Suprapubic skin (tissue), 4 donors: ENCODE measurements around the gene EHBP1L1. TPM values are rescaled to one million over a fixed set of nuclear protein-coding genes. Genes with fewer than 3 reads are reported as not detected.

ENCODE experiments used
- DNase-seq, 2 donors: peaks; one replicate each; pipeline ENCODE4 v3.0.0-alpha.2; 2019; ENCODE audit warnings: low spot score in 2 of 2
- H3K27ac ChIP-seq: fragments of 200-600 bp; sonication (generic); one replicate; pipeline ENCODE4 v1.5.1; 2019
- H3K27me3 ChIP-seq: fragments of 200-600 bp; sonication (generic); one replicate; pipeline ENCODE4 v1.5.1; 2019
- H3K36me3 ChIP-seq: fragments of 200-600 bp; sonication (generic); one replicate; pipeline ENCODE4 v1.5.1; 2019
- H3K4me1 ChIP-seq: fragments of 200-600 bp; sonication (generic); one replicate; pipeline ENCODE4 v1.5.1; 2019
- H3K4me3 ChIP-seq: fragments of 200-600 bp; sonication (generic); one replicate; pipeline ENCODE4 v1.5.1; 2019; ENCODE audit warnings: mild to moderate bottlenecking
- H3K9me3 ChIP-seq: fragments of 200-600 bp; sonication (generic); one replicate; pipeline ENCODE4 v1.5.1; 2019
- CTCF ChIP-seq, 2 donors: fragments of 200-600 bp in 1 of 2; fragments of 450-650 bp in 1 of 2; sonication (generic) in 1 of 2; IDR thresholded peaks; one replicate each; pipeline ENCODE4 v1.5.1; 2016 to 2019; ENCODE audit warnings: antibody characterized with exemption in 2 of 2, mild to moderate bottlenecking in 1 of 2, moderate library complexity in 1 of 2
- EP300 ChIP-seq: sonication (generic); formaldehyde crosslinking; IDR thresholded peaks from one replicate; pipeline ENCODE4 v1.6.1; 2017; ENCODE audit warnings: antibody characterized with exemption
- POLR2A ChIP-seq, 2 donors: fragments of 450-650 bp; IDR thresholded peaks; one replicate each; pipeline ENCODE4 v1.6.1; 2017; ENCODE audit warnings: antibody characterized with exemption in 2 of 2, mild to moderate bottlenecking in 2 of 2, moderate library complexity in 2 of 2
- POLR2AphosphoS5 ChIP-seq, 3 donors: sonication (generic); formaldehyde crosslinking; IDR thresholded peaks; one replicate each; pipeline ENCODE4 v1.6.1; 2017; ENCODE audit warnings: antibody characterized with exemption in 3 of 3
- WGBS: methylation state at CpG from one replicate; pipeline ENCODE4 v1.1.5; 2018; 5-methylcytosine and 5-hydroxymethylcytosine counted together
- total RNA-seq, 4 donors: library from RNA; depleted of rRNA; stranded (reverse); fragments of >200 nt; gene quantifications; one replicate each; pipeline ENCODE4 v1.1.0, GENCODE V29; 2016

Gene EHBP1L1
- total RNA-seq, 4 donors from 2014 or later: 40.3 to 150 (median 56.2) TPM

- Histone ChIP-seq H3K4me3 (peak within 1 kb of the TSS; percentile 94), H3K4me1 (peaks cover 81% of the 10 kb centered on the region), H3K9me3 (no peaks in the 10 kb centered on the region), H3K27me3 (no peaks in the 10 kb centered on the region), H3K27ac (peak within 1 kb of the TSS; percentile 89), H3K36me3 (peaks cover 3% of the 10 kb centered on the region)
- DNase-seq: peak; percentile 94 to 97
- WGBS: 0% methylated on average over 11 of the region's 86 CpGs
- TF ChIP-seq POLR2A (IDR thresholded peaks at IDR 0.05) (no peak), POLR2AphosphoS5 (IDR thresholded peaks at IDR 0.05) (no peak), CTCF (IDR thresholded peaks at IDR 0.05) (no peak), EP300 (no peak)
Measured at GRCh38 chr11:65572356-65573051, 3.3 kb upstream of the EHBP1L1 start, which contains the start of gene FAM89B. Gene FAM89B (plus strand): TSS chr11:65572538. CDS start chr11:65572670, 132 bp downstream.

- Histone ChIP-seq H3K4me3 (peak overlapping the region; percentile 94), H3K27me3 (no peaks in the 10 kb centered on the region), H3K36me3 (no peaks in the 10 kb centered on the region), H3K4me1 (peaks cover 83% of the 10 kb centered on the region), H3K27ac (peak overlapping the region; percentile 89), H3K9me3 (no peaks in the 10 kb centered on the region)
- 11% methylated on average over 14 of the region's 22 CpGs for WGBS
- TF ChIP-seq CTCF (IDR thresholded peaks at IDR 0.05): no peak
- TF ChIP-seq POLR2AphosphoS5 (IDR thresholded peaks at IDR 0.05): no peak
- no peak for TF ChIP-seq POLR2A (IDR thresholded peaks at IDR 0.05)
- no peak for TF ChIP-seq EP300
- DNase-seq: no peak
Measured at GRCh38 chr11:65573391-65574079, 2.3 kb upstream of the EHBP1L1 start.

DNA sequence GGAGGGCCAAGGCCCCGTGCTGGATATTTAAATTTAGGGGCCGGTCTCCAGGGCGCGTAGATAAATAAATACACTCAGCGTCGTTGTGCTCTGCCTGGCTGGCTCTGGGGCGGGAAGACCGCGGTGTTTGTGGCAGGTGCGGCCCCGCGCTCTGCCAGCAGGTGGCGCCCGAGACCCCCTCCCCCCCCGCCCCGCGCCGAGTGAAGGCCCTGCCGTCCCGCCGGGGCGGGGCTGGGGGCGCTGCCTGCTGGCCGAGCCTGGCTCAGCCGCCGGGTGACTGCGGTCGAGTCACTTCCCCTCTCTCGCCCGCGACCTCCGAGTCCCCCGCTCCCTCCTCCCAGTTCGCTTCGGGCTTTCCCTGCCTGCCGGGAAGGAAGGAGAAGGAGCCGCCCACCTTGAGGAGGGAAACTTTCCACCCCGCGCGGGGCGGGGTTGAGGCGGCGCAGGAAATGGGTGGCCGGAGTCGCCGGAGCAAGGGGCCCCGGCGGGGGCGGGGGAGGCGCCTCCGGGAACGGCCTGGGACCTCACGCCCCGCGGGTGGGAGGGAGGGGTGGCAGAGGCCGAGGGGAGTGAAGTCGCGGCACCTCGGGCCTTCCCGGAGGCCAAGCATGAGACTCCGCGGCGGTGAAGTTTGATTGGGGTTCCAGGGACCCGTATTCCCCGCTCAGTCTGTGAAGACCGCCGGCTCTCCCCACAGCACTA is 1.6 kb upstream of the EHBP1L1 start:
- Histone ChIP-seq H3K9me3 (no peaks in the 10 kb centered on the region), H3K4me1 (peaks cover 78% of the 10 kb centered on the region), H3K36me3 (peaks cover 5% of the 10 kb centered on the region), H3K27me3 (no peaks in the 10 kb centered on the region), H3K4me3 (peak overlapping the region; percentile 94), H3K27ac (peak overlapping the region; percentile 89)
- 1% methylated on average over 26 of the region's 67 CpGs for WGBS
- no peak for TF ChIP-seq POLR2A (IDR thresholded peaks at IDR 0.05)
- peak in 2 of 3 donors; percentile 63 to 83 for TF ChIP-seq POLR2AphosphoS5 (IDR thresholded peaks at IDR 0.05)
- TF ChIP-seq CTCF (IDR thresholded peaks at IDR 0.05): peak; percentile 65 to 99
- TF ChIP-seq EP300: no peak
- peak; percentile 94 to 95 for DNase-seq

DNA sequence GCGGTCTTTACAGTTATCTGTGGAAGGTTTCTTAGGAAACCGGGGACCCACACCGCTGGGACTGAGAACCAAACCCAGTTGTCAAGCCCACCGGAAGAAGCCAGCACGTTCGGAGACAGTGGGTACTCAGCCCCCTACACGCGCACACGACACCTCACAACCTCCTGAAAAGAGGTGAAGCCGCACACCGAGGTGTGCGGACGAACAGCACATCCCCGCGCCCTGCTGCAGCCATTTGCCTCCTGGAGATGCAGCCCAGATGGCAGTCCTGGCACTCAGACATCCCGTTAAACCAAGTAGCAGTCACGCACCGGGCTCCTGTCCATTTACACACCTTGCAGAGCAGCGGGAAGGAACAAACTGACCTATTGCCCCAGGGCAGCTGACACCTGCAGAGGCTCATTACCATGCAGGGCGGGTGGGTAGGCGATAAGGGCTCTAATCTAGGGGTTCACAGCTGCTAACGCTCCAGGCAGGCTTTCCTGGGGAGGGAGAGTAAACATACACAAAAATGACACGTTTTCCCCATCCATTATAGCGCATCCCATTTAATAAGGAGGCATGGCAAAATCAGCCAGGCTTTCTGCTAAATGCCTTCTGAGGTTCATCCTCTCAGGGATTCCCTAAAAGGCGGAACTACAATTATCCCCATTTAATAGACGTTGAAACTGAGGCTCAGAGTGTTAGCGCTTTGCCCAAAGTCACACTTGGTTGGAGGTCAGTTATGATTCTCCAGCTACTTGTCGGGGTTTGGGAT is 864 bp upstream of the EHBP1L1 start:
- Histone ChIP-seq H3K27ac (peak overlapping the region; percentile 89), H3K27me3 (no peaks in the 10 kb centered on the region), H3K9me3 (no peaks in the 10 kb centered on the region), H3K4me1 (peaks cover 74% of the 10 kb centered on the region), H3K4me3 (peak overlapping the region; percentile 94), H3K36me3 (peaks cover 12% of the 10 kb centered on the region)
- TF ChIP-seq CTCF (IDR thresholded peaks at IDR 0.05) (no peak), POLR2AphosphoS5 (IDR thresholded peaks at IDR 0.05) (no peak), POLR2A (IDR thresholded peaks at IDR 0.05) (no peak), EP300 (no peak)
- 18% methylated on average over 13 of the region's 28 CpGs for WGBS
- no peak for DNase-seq
